ENCODE measurements around the gene NPW.
"Not testable (repeated sequence)": the region's sequence is repeated elsewhere in the genome, so short reads cannot be mapped to it uniquely, and the experiment has no call there.

NPW gene

DNA sequence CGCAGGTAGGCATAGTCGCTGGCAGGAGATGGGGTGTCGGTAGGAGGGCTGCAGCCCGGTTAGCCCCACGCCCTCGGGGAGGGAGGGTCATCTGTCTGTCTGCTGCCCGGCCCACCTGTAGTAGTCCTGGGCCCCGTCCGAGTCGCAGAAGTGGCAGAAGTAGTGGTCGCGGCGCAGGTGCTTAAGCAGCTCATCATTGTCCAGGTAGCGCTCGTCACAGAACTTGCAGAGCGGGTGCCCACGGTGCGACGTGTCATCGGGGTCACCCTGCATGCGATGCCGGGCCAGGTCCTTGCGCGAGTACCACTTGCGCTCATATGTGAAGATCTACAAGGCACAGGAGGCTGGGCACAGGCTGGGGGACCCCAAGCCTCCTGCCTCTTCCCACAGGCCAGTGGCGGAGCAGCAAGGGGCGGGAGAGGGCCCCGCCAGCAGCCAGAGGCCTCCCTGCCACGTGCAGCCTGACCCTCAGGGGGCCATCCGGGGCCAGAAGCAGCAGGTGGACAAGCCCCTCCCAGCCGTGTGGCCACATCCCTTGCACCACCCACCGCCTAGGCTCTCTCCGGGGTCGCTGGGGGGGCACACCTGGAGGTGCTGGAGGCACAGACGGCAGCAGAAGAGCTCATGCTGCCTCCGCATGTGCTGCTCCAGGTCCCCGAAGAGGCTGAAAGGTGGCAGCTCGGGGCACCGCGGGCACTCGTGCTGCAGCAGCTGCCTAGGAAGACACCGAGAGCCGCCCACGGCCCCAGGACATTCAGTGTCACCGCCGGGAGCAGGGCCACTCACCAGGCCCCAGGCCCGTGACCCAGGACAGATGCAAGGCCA is 17.0 kb upstream of the NPW start:
- DNase-seq, result no peak

- no peak for DNase-seq
These were observed 16.3 kb upstream of the NPW start for GRCh38 chr16:2003231-2003826.

DNA sequence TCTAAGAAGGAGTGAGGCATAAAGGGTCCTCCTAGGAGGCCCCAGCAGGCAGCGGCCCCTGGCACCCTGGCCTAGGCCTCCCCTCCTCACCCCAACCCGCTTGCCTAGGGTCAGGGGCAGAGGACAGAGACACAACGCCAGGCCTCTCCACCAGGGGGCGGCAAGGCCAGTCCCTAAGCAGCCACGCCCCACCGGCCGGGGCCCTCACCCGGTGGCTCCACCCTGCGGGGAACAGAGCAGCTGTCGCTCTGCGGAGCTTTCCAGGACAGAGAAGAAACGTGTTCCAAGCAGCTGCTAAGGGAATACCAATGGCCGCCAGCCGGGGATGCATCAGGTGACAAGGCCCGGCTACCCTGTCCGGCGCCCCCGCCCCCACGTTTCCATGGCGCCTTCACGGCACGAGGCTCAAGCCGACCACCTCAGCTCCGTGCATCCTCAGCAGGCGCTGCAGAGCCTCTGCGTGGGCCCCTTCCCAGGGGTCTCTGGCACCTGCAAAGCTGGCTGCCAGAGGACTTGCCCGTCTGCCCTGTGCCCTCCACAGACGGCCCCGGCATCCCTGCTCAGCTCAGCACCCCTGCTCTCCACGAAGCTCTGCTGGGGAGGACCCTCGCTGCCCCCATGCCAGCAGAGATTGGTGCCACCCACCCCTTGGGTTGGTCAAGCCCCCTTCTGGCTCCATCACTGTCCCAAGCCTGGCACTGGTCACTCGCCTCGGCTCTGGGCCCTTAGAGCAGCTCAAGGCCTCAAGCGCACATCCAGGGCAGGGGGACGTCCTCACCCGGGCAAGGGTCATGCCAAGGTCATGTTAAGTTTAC is 15.6 kb upstream of the NPW start:
- no peak for DNase-seq

DNA sequence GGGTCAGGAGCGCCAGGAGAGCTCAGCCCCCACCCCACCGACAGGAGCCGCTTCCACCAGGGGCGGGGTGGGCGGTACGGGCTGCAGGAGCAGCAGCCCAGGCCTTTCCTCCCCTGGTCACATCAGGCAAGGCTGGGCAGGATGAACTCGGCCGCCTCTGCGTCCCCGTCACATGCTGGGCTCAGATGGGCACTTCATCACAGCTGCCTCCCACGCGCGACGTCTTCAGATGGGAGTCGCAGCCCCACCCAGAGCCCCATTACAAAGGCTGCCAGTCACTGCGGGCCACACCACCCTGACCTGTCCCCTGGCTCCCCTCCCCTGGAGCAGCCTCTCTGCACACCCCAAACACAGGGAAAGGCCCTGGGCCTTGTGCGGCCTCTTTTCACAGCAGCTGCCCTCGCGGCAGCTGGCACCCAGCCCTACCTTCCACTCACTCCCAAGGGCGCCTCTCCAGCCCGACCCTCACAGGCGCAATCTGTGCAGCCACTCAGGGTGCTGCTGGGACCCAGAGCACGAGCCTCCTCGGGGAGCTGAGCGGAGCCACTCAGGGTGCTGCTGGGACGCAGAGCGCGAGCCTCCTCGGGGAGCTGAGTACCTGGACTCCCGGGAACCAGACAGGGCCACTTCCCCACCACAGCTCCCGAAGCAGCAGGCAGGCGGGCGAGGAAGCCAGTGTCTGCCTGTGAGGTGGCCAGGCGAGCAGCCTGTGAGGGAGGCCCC is 14.6 kb upstream of the NPW start:
- no peak for DNase-seq

DNA sequence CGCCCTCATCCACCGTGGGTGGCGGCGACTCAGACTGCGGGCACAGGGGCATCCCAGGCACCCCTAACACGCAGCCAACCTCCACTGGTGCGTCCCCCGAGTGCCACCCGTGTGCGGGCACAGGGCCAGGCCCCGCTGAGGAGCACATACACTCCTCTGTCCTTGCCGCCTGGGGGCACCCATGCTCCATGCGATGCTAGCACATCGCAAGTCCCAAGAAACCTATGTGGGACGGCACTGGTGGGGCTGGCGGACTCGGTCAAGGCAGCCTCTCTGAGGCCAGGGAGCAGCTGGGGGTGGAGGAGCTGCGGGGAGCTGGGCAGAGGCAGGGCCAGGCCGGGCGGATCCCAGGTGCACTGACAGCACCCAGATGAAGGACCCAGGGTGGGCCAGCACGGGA is 13.9 kb upstream of the NPW start:
- DNase-seq, result no peak

DNA sequence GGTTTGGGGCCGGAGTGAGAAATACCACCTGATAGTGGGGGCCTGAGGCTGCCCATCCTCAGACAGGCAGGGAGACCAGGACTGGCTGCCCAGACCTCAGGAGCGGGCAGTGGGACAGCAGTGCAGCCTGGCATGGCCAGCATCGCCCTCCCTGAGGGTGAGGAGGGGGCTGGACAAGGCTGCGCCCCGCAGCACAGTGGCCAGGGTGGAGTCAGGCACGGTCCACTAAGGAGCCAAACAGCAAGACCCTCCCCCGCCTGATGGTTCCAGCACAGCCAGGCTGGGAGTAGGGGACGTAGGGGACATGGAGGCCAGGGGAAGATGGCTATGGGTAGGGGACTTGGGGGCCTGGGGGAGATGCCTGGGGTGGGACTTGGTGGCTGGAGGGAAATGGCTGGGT is 13.3 kb upstream of the NPW start:
- no peak for DNase-seq

- DNase-seq, result no peak
These were observed 12.3 kb upstream of the NPW start for GRCh38 chr16:2007081-2007836.

- no peak for DNase-seq
These were observed 11.5 kb upstream of the NPW start for GRCh38 chr16:2008009-2008526.

DNA sequence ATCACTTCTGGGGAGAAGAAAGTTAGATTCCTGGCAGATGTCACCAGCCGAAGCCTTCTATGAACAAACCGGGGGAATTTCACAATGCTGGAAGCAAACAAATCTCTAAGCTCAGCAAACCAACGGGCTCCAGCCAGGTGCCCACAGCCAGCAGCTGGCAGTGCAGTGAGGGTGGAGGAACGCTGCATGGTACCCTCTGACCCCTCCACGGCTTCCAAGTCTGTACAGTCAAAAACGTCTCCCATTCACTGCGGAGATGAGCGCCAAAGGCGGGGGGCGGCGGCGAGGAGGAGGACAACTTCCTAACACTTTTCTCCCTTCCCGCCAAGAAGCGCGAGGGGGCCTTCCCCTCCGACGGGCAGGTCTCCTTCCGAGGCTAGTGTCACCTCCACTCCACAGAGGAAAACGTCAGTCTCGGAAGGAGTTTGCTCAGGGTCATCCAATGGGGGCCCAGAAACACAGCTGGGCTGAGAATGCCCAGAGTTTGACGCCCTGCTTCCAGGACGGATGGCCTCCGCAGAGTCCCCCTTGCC is 10.9 kb upstream of the NPW start:
- no peak for DNase-seq

DNA sequence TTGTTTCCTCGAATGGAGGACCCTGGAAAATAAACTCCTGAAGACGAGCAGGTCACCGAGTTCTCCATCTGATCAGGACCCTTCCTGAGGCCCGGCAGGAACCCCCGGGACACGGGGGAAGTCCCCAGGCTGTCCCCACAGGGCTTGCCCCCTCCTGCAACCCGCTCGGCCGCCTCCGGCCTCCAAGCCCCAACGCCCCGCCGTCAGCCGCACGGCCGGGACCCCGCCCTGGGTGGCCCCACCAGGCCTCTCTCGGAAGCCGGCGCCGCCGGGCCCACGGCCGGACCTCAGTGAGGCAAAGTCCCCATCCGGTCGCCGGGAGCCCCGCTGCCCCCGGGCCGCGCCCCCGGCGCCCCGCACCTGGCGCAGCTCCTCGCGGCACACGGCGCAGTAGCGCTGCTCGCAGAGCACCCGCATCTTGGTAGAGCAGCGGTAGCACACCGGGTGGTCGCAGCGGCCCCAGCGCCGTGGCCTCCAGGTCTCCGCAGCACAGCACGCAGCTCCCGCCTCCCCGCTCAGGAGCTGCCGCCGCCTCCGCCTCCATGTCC is 10.3 kb upstream of the NPW start:
- no peak for DNase-seq

DNA sequence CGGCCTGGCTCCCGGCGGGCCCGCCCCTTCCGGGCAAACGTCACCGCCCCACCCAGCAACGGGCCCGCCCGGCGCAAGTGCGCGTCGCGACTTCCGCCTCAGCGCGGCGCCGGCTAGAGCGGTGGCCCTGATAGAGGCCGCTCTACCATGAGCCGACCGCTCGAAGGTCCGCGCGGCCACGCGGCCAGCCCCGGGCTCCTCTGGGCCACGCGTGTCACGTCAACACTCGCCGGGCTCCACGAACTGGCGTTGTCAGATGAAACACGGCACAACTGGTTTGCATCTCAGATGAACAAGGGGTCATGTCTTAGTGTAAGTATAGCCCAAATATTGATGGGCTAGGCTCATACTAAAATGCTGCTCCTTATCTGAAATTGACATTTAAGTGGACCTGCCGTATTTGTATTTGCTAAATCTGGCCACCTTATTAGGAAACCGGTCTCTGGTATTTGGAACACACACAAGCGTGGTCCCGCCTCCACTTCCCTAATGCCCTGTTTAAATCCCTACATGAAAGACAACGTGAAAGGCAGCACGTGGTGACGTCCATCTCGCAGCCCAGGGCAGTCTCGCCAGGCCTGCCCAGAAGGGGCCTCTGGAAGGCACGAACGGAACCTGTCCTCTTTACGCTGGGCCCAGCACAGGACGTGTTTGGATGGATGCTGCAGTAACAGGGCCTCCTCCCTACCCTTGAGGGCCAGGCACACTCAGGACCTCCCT is 9.6 kb upstream of the NPW start, which contains the start of gene ZNF598:
Gene ZNF598 (minus strand): TSS at position 31 of the 720 bp plus-strand sequence.
- DNase-seq, result no peak

GRCh38 chr16:2011726-2012125 is 7.9 kb upstream of the NPW start:
- DNase-seq, result not testable (repeated sequence)

DNA sequence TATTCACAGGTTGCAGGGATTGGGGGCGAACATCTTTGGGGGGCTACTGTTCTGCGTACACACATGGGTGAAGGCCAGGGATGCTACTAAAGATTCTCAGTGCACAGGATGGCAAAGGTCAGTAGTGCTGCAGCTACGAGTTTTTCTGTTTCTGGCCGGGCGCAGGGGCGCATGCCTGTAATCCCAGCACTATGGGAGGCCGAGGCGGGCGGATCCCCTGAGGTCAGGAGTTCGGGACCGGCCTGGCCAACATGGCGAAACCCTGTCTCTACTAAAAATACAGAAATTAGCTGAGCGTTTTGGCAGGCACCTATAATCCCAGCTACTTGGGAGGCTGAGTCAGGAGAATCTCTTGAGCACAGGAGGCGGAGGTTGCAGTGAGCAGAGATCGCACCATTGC is 6.1 kb upstream of the NPW start:
- no peak for DNase-seq

DNA sequence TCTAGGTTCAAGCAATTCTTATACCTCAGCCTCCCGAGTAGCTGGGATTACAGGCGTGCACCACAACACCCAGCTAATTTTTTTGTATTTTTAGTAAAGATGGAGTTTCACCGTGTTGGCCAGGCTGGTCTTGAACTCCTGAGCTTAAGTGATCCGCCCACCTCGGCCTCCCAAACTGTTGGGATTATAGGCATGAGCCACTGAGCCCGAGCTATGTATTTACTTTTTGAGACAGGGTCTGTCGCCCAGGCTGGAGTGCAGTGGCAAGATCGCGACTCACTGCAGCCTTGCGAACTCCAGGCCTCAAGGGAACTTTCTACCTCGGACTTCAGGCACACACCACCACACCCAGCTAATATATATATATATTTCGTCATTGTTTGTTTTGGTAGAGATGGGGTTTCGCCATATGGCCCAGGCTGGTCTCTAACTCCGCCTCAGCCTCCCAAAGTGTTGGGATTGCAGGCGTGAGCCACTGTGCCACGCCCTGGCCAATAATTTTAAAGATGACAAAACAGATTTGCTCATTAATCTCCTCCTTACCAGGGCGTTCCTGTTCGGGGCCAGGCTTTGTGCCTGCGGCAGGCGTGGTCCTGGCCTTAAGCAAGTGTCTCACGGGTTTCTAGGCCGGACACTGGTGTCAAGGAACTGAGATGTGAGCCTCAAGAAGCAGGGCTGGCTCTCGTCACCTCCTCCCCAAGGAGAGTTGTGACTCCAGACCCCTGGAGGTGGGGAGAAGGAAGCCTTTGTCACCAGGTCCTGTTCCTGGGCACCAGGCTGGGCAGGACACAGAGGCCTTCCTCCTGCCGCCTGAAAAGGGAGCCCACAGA is 4.3 kb upstream of the NPW start:
- no peak for DNase-seq

GRCh38 chr16:2015947-2016208 is 3.7 kb upstream of the NPW start:
- DNase-seq, result no peak

DNA sequence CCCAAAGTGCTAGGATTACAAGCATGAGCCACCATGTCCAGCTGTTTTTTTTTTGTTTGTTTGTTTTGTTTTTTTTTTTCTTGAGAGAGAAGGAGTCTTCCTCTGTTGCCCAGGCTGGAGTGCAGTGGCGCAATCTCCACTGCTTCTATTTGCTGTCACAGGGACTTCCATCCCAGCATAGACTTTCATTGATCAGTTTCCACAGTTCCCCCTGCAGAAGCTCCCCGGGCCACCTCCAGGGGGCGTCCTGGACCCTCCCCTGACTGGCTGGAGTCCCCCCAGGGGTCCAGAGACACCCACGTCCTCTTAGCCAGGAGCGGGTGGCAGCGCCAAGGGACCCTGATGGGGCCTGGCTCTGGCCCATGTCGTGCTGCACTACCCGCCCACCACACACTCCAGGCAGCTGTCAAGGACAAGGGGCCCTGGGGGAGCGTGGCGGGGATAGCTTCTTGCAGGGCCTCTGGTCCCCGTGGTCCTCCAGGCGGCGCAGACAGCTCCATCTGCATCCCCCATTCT is 3.1 kb upstream of the NPW start:
- no peak for DNase-seq

GRCh38 chr16:2019921-2020831 is 591 bp downstream of the NPW start:
- no peak for DNase-seq

DNA sequence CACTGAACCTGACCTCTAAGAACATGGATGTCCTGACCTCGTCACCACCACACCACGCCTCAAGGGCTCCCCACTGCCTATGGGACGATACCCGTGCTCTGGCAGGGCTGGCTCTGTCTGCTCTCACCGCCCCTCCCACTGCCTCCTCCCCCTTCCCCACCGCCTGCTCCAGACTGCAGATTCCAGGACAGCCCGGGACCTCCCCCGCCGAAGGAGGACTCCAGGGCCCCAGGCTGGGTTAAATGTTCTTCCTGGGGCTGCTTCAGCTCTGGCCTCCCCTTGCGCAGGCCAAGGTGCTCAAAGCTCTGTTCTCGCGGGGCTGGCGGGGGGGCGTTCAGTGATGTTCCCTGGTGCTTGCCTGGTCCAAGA is 3.1 kb downstream of the NPW start:
- DNase-seq, result no peak
